MM.1S (cell line): ENCODE data around the gene SLC48A1.

Source experiments
- DNase-seq: peaks from one replicate; pipeline ENCODE4 v3.0.0-alpha.2; 2015
- H2AFZ ChIP-seq: fragments of 300-600 bp; sonication (generic); 2 replicates; pipeline ENCODE4 v1.6.0; 2016; ENCODE audit warnings: antibody characterized with exemption, low read length
- H3F3A ChIP-seq: fragments of 300-600 bp; sonication (generic); 2 replicates; pipeline ENCODE4 v1.6.1; 2016; ENCODE audit warnings: mild to moderate bottlenecking, antibody characterized with exemption, low read length, moderate library complexity, mixed read lengths; ENCODE audit not compliant: insufficient read depth
- H3K27ac ChIP-seq: fragments of 300-600 bp; sonication (generic); 2 replicates; pipeline ENCODE4 v1.5.1; 2016; ENCODE audit warnings: mild to moderate bottlenecking, low read length
- H3K27me3 ChIP-seq: fragments of 300-600 bp; sonication (generic); replicated peaks from 2 replicates; pipeline ENCODE4 v1.6.0; 2016; ENCODE audit warnings: low read length; ENCODE audit not compliant: insufficient read depth
- H3K36me3 ChIP-seq: fragments of 300-600 bp; sonication (generic); replicated peaks from 2 replicates; pipeline ENCODE4 v1.6.1; 2016; ENCODE audit warnings: mild to moderate bottlenecking, low read length, mixed read lengths; ENCODE audit not compliant: insufficient read depth
- H3K4me1 ChIP-seq: fragments of 300-600 bp; sonication (generic); 2 replicates; pipeline ENCODE4 v1.6.1; 2016; ENCODE audit warnings: low read length, mixed read lengths
- H3K4me2 ChIP-seq: fragments of 300-600 bp; sonication (generic); 2 replicates; pipeline ENCODE4 v1.6.0; 2016; ENCODE audit warnings: low read depth, low read length
- H3K4me3 ChIP-seq: fragments of 300-600 bp; sonication (generic); 2 replicates; pipeline ENCODE4 v1.5.1; 2016; ENCODE audit warnings: low read length, mixed read lengths
- H3K79me2 ChIP-seq: fragments of 300-600 bp; sonication (generic); 2 replicates; pipeline ENCODE4 v1.6.1; 2016; ENCODE audit warnings: mixed run types, low read length, mixed read lengths
- H3K9ac ChIP-seq: fragments of 300-600 bp; sonication (generic); 2 replicates; pipeline ENCODE4 v1.6.1; 2016; ENCODE audit warnings: low read length, mixed read lengths
- H3K9me2 ChIP-seq: fragments of 300-600 bp; sonication (generic); replicated peaks from 2 replicates; pipeline ENCODE4 v1.6.1; 2016; ENCODE audit warnings: mild to moderate bottlenecking, low read length, mixed read lengths; ENCODE audit not compliant: insufficient read depth
- H3K9me3 ChIP-seq: fragments of 300-600 bp; sonication (generic); replicated peaks from 2 replicates; pipeline ENCODE4 v1.6.1; 2016; ENCODE audit warnings: mild to moderate bottlenecking, low read length, mixed read lengths; ENCODE audit not compliant: insufficient read depth
- H4K20me1 ChIP-seq: fragments of 300-600 bp; sonication (generic); 2 replicates; pipeline ENCODE4 v1.6.1; 2016; ENCODE audit warnings: mild to moderate bottlenecking, low read length, moderate library complexity, mixed read lengths; ENCODE audit not compliant: insufficient read depth
- CTCF ChIP-seq: fragments of 300-600 bp; sonication (generic); IDR thresholded peaks from 2 replicates; pipeline ENCODE4 v1.5.1; 2016; ENCODE audit warnings: antibody characterized with exemption, low read length, mixed read lengths
- EZH2 ChIP-seq: fragments of 300-600 bp; sonication (generic); optimal IDR thresholded peaks from 2 replicates; pipeline ENCODE3; 2017; ENCODE audit warnings: low read depth, mild to moderate bottlenecking, antibody characterized with exemption, low read length, mixed read lengths
- EZH2phosphoT487 ChIP-seq: fragments of 300-600 bp; sonication (generic); IDR thresholded peaks from 2 replicates; pipeline ENCODE4 v1.6.1; 2018; ENCODE audit warnings: antibody characterized with exemption, low read length

SLC48A1 gene

GRCh38 chr12:47767216-47767724, 5.8 kb upstream of the SLC48A1 start:
- H3K4me1 ChIP-seq, result peaks cover 4% of the 10 kb centered on the region; the same call in 1 of the 2 replicates
- H3K9me3 ChIP-seq, result no peaks in the 10 kb centered on the region
- H3F3A ChIP-seq, result no peaks in the 10 kb centered on the region
- no peak overlapping the region for H3K9ac ChIP-seq
- H3K9me2 ChIP-seq, result no peaks in the 10 kb centered on the region
- H3K36me3 ChIP-seq, result no peaks in the 10 kb centered on the region
- H2AFZ ChIP-seq, result no peak overlapping the region
- no peaks in the 10 kb centered on the region; the same call in 1 of the 2 replicates for H3K27me3 ChIP-seq
- TF ChIP-seq EZH2 (no peak), CTCF (peak; percentile 71)
- H3K4me2 ChIP-seq, result no peak overlapping the region
- no peak overlapping the region for H3K27ac ChIP-seq
- no peaks in the 10 kb centered on the region for H3K79me2 ChIP-seq
- DNase-seq, result peak; percentile 82
- no peak overlapping the region for H3K4me3 ChIP-seq
- no peaks in the 10 kb centered on the region for H4K20me1 ChIP-seq

GRCh38 chr12:47768323-47768811, 4.7 kb upstream of the SLC48A1 start:
- Histone ChIP-seq H3K36me3 (no peaks in the 10 kb centered on the region), H3K9ac (no peak overlapping the region), H3K4me1 (peaks cover 4% of the 10 kb centered on the region; the same call in 1 of the 2 replicates), H3K79me2 (no peaks in the 10 kb centered on the region), H3K27ac (no peak overlapping the region), H3K9me2 (no peaks in the 10 kb centered on the region), H4K20me1 (no peaks in the 10 kb centered on the region), H3K27me3 (no peaks in the 10 kb centered on the region; the same call in 1 of the 2 replicates), H3F3A (no peaks in the 10 kb centered on the region), H3K4me3 (no peak overlapping the region), H3K9me3 (no peaks in the 10 kb centered on the region), H2AFZ (no peak overlapping the region), H3K4me2 (no peak overlapping the region)
- no peak for TF ChIP-seq EZH2
- no peak for TF ChIP-seq EZH2phosphoT487
- TF ChIP-seq CTCF, result no peak
- no peak for DNase-seq

- Histone ChIP-seq H3K9ac (no peak overlapping the region), H3K27ac (no peak overlapping the region), H3K4me2 (no peak overlapping the region)
These were observed 3.6 kb upstream of the SLC48A1 start for GRCh38 chr12:47769234-47770085.

More at GRCh38 chr12:47769234-47770085, 3.6 kb upstream of the SLC48A1 start:
- DNase-seq, result no peak
- H4K20me1 ChIP-seq, result no peaks in the 10 kb centered on the region
- H3K79me2 ChIP-seq, result peaks cover 10% of the 10 kb centered on the region
- H3K27me3 ChIP-seq, result no peaks in the 10 kb centered on the region; the same call in 1 of the 2 replicates
- no peaks in the 10 kb centered on the region for H3K9me3 ChIP-seq
- H3K36me3 ChIP-seq, result no peaks in the 10 kb centered on the region
- H3K4me1 ChIP-seq, result peaks cover 8% of the 10 kb centered on the region
- no peaks in the 10 kb centered on the region for H3K9me2 ChIP-seq
- H3K4me3 ChIP-seq, result no peak overlapping the region
- no peak overlapping the region for H2AFZ ChIP-seq
- H3F3A ChIP-seq, result no peaks in the 10 kb centered on the region
- no peak for TF ChIP-seq EZH2phosphoT487
